Type B pancreatic cell (in vitro differentiated cells): ENCODE results near the gene SBF1. TPM values are rescaled to one million over a fixed set of nuclear protein-coding genes. Genes with fewer than 3 reads are reported as not detected.
"Not testable (repeated sequence)": the region's sequence is repeated elsewhere in the genome, so short reads cannot be mapped to it uniquely, and the experiment has no call there.

Experiments
- DNase-seq: peaks from one replicate; pipeline ENCODE4 v3.0.0; 2021; ENCODE audit warnings: mixed read lengths; ENCODE audit not compliant: unreplicated experiment; ENCODE audit errors: extremely low spot score
- H3K27ac Mint-ChIP-seq: 2 replicates; pipeline ENCODE4 v1.8.0; 2021; ENCODE audit warnings: mild to moderate bottlenecking, mixed read lengths
- H3K27me3 Mint-ChIP-seq: 2 replicates; pipeline ENCODE4 v1.8.0; 2021; ENCODE audit warnings: mixed read lengths
- H3K36me3 Mint-ChIP-seq: 2 replicates; pipeline ENCODE4 v1.8.0; 2021; ENCODE audit warnings: mixed read lengths
- H3K4me1 Mint-ChIP-seq: one replicate; pipeline ENCODE4 v1.8.0; 2021; ENCODE audit warnings: mixed read lengths; ENCODE audit not compliant: unreplicated experiment
- H3K4me3 Mint-ChIP-seq: 2 replicates; pipeline ENCODE4 v1.8.0; 2021; ENCODE audit warnings: mild to moderate bottlenecking, mixed read lengths
- H3K9me3 Mint-ChIP-seq: 2 replicates; pipeline ENCODE4 v1.8.0; 2021; ENCODE audit warnings: mixed read lengths
- CTCF ChIP-seq: fragments of 200-600 bp; sonication (generic); conservative IDR thresholded peaks from 2 replicates; pipeline ENCODE4 v1.5.0; 2021; ENCODE audit warnings: antibody characterized with exemption, mild to moderate bottlenecking
- total RNA-seq: library from RNA; stranded (reverse); gene quantifications from 2 replicates; pipeline ENCODE4 v1.2.1, GENCODE V29; 2021; ENCODE audit warnings: low replicate concordance

SBF1 gene
- total RNA-seq, 1 donor from 2014 or later, result 119 TPM

DNA sequence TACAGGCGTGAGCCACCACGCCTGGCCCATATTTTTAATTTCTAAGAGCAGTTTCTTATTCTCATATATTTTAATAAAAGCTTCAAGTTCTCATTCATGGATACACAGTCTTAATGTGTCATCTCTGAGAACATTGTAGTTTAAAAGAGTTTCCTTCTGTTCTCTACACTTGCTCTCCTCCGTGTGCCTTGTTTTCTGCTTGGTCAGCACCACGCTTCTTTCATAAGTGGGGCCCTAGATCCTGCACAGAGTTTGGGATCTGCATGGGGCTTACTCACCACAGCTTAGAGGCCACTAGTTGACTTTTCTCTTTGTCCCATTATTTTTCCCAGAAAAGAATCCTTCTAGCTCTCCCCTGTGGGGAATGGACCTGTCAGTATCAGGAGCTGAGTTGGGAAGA lies 72.9 kb downstream of the SBF1 start:
- no peak overlapping the region for H3K4me3 Mint-ChIP-seq
- H3K4me1 Mint-ChIP-seq, result peaks cover 12% of the 10 kb centered on the region
- DNase-seq, result no peak
- H3K36me3 Mint-ChIP-seq, result peaks cover 12% of the 10 kb centered on the region
- no peaks in the 10 kb centered on the region for H3K9me3 Mint-ChIP-seq
- no peaks in the 10 kb centered on the region for H3K27me3 Mint-ChIP-seq
- peak overlapping the region; percentile 21 for H3K27ac Mint-ChIP-seq
- no peak for TF ChIP-seq CTCF

DNA sequence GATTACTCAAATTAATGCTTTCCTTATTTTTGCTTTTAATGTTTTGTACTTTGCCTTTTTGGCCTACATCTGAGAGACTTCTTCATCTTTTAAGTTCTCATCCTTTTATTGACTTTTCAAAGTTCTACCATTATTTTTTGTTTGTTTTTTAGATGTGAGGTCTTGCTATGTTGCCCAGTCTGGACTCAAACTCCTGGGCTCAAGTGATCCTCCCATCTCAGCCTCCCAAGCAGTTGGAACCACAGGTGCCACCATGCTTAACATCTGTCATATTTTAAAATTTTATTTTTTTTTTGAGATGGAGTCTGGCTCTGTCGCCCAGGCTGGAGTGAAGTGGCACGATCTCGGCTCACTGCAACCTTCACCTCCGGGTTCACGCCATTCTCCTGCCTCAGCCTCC lies 73.9 kb downstream of the SBF1 start:
- no peak for TF ChIP-seq CTCF
- no peak overlapping the region for H3K4me3 Mint-ChIP-seq
- H3K4me1 Mint-ChIP-seq, result peaks cover 17% of the 10 kb centered on the region
- H3K27ac Mint-ChIP-seq, result no peak overlapping the region
- H3K27me3 Mint-ChIP-seq, result no peaks in the 10 kb centered on the region
- H3K36me3 Mint-ChIP-seq, result peaks cover 13% of the 10 kb centered on the region
- DNase-seq, result no peak
- no peaks in the 10 kb centered on the region for H3K9me3 Mint-ChIP-seq

DNA sequence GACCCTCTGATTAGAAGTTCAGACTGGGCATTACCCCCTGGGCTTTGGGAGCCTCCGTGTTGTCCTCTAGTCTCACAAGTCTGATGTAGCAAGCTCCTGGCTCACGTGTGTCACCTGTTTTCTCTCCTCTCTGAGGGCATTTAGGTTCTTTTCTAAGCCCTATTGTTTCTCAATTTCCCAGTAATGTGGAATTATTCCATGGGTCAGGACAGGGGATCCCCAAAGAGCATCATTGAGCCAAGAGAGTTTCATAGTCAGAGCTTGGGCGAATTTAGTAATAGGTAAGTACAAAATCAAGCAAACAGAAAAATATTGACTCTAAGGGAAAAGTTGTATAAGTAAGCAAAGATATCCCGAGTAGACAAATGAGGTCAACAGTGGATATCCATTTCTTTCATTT lies 74.4 kb downstream of the SBF1 start:
- Mint-ChIP-seq H3K27me3 (no peaks in the 10 kb centered on the region), H3K36me3 (peaks cover 13% of the 10 kb centered on the region), H3K4me1 (peaks cover 17% of the 10 kb centered on the region), H3K27ac (no peak overlapping the region), H3K4me3 (no peak overlapping the region), H3K9me3 (no peaks in the 10 kb centered on the region)
- no peak for DNase-seq
- no peak for TF ChIP-seq CTCF

DNA sequence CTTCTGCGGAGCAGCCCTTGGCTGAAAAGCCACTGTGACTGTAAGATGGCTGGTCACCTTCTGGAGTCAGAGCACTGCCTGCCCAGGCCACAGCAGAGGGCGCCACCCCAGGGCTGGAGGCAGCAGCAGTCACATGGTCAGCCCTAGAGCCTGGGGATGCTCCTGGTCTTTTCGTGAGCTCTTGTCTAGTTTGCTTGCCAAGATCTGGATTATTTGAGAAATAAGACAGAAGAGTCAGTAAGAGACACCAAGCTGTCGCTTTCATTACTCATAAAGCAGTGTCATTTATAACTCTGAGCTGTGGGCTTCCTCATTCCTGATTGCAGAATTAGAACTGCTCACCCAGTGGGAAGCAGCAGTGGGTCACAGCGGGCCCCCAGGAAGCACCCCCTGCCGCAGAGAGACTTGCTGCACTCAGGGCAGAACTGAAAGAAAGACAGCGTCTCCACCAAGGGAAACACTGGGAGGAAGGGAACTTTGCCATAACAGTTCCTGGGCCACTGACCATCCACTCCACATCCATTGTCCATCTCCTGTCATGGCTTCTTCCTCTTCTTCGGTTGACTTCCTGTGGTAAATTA lies 75.0 kb downstream of the SBF1 start:
- TF ChIP-seq CTCF, result peak; percentile 58
- H3K27ac Mint-ChIP-seq, result peak overlapping the region; percentile 51
- H3K27me3 Mint-ChIP-seq, result no peaks in the 10 kb centered on the region
- H3K36me3 Mint-ChIP-seq, result peaks cover 18% of the 10 kb centered on the region
- H3K4me1 Mint-ChIP-seq, result peaks cover 17% of the 10 kb centered on the region
- no peaks in the 10 kb centered on the region for H3K9me3 Mint-ChIP-seq
- DNase-seq, result no peak
- no peak overlapping the region for H3K4me3 Mint-ChIP-seq

- Mint-ChIP-seq H3K36me3 (peaks cover 20% of the 10 kb centered on the region), H3K27ac (peak overlapping the region; percentile 51), H3K9me3 (no peaks in the 10 kb centered on the region), H3K4me3 (no peak overlapping the region), H3K4me1 (peaks cover 17% of the 10 kb centered on the region), H3K27me3 (no peaks in the 10 kb centered on the region)
- TF ChIP-seq CTCF, result no peak
- no peak for DNase-seq
Measured at GRCh38 chr22:50398831-50399648, 75.8 kb downstream of the SBF1 start.

GRCh38 chr22:50397371-50398060 lies 77.3 kb downstream of the SBF1 start:
- H3K27me3 Mint-ChIP-seq, DNase-seq, H3K4me1 Mint-ChIP-seq, H3K9me3 Mint-ChIP-seq: not testable (repeated sequence)
- Mint-ChIP-seq H3K4me3 (peak overlapping the region; percentile 19), H3K36me3 (peaks cover 24% of the 10 kb centered on the region), H3K27ac (peak overlapping the region; percentile 78)
